ENCODE results near the gene NAP1L4.
A peak's percentile ranks its signal among the peaks of the same experiment; 100 is the strongest.

Gene NAP1L4, protein sequence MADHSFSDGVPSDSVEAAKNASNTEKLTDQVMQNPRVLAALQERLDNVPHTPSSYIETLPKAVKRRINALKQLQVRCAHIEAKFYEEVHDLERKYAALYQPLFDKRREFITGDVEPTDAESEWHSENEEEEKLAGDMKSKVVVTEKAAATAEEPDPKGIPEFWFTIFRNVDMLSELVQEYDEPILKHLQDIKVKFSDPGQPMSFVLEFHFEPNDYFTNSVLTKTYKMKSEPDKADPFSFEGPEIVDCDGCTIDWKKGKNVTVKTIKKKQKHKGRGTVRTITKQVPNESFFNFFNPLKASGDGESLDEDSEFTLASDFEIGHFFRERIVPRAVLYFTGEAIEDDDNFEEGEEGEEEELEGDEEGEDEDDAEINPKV

DNA sequence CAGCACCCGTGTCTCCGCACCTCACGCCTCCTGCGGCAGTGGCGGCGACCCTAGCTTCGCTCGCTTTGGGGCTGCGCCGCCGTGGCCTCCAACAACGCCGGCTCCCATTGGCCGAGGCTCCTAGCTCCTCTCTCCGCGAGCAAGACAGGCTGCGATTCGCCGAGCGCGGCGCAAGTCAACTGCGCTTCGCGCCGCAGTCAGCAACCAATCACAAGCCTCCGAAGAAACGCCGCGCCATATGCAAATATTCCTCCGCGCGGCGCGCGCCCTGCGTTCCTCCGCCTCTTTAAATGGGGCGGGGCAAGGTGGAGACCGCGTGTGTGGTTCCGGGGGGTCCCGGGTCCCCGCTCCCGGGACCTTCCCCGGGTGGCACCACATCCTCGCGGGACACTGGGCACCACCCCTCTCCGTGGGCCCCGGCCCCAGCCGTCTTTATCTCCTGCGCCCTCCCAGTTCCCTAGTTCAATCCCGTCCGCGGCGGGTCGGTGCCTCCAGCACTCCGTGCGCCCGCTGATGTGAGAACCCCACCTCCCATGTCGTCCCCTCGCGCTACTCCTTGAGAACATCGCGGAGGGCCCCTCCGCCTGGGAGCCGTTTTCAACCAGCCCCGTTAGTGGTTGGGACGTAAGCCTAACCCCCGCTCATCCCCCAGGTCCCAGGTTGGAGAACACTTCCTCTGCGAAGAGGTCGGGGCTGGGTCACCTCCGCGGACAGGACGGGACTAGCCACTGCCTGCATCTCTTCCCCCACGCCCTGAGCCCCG is at the start of gene NAP1L4:
Gene NAP1L4 (minus strand): TSS at position 96 of the 763 bp plus-strand sequence. CDS start 13,109 bp downstream, outside the sequence.
- DNase-seq (ENCODE audit: low read depth): peak; percentile 88

DNA sequence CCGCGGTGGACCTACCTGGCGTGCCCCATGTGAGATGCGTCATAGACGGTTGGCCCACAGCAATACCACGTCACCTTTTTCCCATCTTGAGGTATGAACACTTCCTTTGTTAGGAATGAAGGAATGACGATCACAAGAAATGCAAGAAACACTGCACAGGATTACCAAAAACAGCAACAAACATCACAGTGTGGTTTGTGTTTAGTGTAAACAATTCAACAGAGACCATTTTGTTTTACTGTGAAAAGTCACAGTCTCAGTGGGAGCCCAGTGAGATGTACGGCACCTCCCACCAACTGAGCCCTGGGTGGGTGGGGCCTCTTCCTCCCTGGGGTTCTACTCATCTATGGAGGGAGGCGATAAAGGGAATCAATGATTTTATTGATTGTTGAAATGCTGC is 48.8 kb upstream of the NAP1L4 start:
- no peak for DNase-seq (ENCODE audit: low read depth)

DNA sequence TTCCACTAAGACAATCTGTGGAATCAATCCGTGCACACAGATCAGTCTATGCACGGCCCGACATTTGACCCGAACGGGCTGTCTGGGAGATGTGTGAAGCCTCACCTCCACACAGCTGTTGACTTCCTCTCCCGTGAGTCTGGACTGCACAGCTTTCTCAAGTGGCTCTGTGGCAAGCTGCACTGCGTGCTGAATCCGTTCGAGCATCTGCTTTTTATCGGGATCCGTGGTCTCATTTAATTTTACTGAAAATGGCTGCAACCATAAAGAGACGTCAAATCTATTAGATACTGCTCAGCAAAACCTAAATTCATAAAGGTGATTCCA is 45.8 kb upstream of the NAP1L4 start:
- no peak for DNase-seq (ENCODE audit: low read depth)

DNA sequence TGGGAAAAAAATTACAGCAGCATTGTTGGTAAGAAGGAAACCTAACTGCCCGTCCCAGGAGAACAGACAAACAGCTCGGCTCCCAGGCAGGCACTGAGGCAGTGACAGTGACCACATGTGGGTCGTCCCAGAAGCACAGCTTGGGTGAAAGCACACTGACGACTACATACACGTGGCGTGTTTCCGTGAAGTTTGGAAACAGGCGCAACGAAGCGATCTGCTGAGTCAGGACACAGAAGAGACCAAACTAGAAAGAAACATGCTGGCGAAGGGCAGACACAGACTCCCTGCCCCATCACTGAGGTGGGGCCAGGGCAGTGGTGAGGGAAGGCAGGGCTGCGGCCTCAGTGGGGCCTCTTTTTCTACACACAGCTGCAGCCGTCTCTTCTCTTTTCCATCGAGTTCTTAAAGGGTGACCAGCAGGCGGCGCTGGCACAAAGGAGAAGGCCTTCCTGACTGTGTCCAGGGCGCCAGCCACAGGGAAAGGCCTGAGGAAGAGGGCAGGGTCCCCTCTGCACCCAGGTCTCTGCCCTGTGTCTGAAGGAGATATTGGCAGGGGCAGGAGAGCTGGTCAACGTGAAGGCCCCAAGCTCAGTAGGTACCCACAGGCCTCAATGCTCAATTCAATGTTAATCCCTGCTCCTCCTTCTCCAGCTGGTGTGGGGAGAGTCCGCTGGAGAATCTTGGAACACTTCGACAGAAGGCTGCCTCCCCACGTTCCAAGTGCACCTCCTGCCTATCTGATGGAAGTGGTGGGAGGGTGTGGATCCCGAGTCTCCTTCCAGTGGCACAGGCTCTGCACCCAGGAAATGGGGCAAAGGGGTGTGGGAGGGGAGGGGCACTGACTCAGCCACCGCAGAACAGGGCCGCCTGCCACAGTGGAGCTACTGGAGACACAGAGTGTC is 45.2 kb upstream of the NAP1L4 start:
- no peak for DNase-seq (ENCODE audit: low read depth)

DNA sequence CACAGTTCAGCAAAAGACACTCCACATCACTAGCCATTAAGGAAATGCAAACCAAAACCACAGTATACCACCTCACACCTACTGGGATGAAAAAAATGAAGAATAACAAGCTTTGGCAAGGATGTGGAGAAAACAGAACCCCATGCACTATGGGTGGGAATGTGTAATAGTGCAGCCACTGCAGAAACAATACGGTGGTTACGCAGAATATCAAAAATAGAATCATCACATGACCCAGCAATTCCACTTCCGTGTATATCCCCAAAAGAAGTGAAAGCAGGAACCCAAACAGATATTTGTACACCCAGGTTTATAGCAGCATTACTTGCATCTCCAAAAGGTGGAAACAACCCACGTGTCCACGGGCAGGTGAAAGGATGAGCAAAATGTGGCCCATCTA is 44.3 kb upstream of the NAP1L4 start:
- no peak for DNase-seq (ENCODE audit: low read depth)

DNA sequence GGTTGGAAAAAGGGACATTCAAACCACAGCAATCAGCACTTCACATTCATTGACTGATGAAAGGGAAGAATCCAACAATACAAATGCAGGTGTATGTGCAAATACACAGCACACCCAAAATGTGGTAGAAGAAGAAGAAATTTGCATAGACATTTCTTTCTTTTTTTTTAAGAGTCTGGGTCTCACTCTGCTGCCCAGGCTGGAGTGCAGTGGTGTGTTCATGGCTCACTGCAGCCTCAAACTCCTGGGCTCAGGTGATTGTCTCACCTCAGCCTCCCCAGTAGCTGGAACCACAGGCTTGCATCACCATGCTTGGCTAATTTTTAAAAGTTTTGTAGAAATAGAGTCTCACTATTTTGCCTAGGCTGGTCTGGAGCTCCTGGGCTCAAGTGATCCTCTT is 43.2 kb upstream of the NAP1L4 start:
- no peak for DNase-seq (ENCODE audit: low read depth)

DNA sequence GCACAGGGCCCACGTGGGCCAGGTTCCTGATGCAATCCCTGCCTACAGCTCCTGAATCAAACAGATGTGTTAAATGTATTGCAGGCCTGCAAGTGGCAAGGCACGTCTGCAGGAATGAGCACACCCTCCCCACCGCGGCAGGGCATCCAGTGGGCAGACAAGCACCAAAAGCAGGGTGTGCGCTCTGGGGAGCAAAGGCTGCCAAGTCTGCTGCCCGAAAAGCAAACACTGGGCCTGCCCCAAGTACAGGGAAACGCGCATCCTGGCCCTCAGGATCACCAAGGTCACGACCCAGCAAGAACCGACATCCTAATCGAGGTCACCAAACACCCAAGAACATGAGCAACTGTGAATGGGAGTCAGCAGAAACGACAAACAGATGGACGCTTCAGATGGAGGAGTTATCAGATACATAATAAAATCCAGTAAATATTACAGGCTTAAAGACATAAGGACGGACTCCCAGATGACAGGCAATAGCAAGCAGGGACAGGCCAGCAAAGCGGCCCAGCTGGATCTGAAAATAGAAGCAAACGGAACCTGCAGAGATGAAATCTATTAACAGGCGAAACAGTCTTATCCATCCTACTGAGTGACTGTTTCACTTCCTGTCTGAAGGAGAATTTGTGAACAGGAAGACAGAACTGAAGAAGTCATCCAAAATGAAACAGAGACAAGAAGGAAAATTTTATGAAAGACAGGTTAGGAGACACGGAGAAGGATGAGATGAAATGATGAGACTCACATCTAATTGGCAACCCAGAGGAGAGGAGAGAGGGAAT is 38.4 kb upstream of the NAP1L4 start:
- no peak for DNase-seq (ENCODE audit: low read depth)

DNA sequence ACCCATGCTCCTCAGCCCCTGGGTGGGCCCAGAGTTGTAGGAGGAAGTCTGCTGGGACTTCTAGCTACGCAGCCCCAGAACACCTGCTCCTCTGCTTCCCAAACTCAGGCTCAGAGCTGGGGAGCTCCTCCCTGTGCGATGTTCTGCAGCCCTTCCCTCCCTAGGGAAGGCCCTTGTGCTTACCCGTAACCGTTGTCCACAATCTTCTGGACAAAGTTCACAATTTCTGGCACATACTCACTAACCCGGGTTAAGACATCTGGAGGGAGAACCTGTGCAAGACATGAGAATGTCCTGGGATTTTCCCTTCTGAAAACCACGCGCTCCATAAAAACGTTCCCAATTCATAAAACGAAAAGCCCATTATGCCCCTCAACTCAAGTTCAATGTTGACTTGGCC is 36.7 kb upstream of the NAP1L4 start:
- DNase-seq (ENCODE audit: low read depth): no peak

DNA sequence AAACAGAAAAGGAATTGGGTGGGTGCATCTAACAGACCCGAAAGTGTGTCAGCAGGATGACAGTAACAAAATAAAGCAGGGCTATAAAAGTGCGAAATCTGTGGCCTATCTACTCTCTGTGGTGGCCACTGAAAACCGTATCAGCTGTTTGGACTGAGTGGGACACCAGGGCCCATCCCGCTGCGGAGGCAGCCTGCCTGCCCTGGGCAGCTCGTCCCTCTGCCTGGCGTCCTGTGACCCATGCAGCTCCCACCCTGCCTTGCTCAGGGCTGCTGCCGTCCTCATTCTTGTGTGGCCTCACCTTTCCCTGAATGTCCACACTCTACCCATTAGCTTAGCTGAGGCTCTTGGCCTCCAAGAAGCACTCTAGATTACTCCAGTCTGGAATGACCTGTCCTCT is 34.7 kb upstream of the NAP1L4 start:
- DNase-seq (ENCODE audit: low read depth): no peak

DNA sequence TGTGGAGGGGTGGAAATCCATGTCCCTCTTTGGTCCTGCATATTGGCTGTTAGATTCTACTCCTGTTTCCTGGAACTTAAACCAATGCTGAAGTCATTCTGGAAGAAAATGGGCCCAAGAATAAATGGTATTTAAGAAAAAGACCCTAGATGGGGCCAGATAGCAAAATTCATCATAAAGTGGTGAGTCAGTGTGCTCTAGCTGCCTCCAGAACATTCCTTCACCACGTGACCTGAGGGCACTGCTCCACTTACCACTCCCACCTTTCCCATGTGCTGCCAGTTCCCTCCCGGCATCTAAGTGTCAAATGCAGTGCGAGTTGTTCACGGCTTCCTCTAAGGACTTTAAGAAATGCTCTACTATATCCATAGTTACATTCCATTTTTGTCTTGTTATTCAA is 30.9 kb upstream of the NAP1L4 start:
- DNase-seq (ENCODE audit: low read depth): peak; percentile 35

DNA sequence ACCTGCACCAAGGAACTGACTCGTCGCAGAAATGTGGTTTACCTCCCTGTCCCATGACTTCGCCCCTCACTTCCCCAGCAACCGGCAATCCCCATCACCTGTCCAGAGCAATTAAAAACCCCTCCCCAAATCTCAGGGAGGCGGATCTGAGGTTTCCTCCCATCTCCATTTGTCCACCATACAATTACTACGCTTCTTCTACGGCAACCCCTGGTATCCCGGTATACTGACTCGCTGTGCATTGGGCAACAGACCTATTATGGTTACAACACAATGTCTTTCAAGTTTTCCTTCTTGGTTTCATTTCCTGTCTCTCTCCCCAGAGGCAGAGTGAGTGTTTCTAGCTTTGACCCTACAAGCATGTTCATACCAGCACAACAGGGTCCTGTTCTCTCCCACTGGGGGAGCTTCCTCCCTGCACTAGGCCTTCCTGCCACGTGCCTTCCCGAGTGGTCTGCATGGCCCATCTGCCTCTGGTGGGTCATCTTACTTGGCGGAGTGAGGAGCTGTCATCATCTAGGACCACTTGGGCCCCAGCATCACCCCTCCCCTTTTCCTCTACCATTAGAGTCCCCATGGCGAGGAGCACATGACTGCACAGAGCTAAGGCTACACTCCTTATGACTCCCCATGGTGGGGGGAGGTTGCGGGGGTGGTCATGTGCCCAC is 30.3 kb upstream of the NAP1L4 start:
- peak; percentile 50 for DNase-seq (ENCODE audit: low read depth)

DNA sequence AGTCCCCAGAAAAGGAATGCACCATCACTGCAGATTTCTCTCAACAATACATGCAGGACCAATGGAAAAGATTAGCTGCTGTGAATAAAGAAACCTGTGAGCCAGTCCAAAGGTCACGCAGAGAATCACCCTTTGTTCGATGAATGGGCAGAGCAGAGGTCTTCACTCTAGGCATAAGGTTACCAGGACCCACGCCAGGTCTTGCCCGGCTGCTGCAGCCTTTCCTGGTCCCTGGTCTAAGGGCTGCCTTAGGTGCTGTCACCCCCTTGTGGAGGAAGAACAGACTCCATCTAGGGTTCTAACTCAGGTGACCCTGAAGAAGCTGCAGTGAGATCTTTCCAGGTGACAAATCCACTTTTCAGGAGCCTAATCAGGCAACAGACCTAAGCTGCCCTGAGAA is 29.0 kb upstream of the NAP1L4 start:
- DNase-seq (ENCODE audit: low read depth): no peak

DNA sequence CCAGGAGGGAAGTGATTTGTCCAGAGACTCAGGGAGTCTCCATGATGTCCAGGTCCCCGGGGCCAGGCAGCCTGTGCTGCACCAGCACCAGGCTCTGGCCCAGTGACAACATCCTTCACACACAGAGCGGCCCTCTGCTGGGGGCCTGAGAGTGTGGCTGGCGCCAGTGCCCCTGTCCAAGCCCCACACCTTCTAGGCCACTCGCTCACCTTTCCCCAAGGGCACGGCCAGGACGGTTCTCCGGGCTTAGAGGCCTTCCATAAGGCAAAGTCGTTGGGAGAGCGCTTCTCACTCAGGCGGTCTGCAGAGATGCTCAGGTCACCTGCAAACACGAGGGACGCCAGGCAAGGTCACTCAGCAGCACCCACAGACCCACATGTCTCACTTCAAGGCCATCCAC is 27.9 kb upstream of the NAP1L4 start:
- DNase-seq (ENCODE audit: low read depth): no peak

DNA sequence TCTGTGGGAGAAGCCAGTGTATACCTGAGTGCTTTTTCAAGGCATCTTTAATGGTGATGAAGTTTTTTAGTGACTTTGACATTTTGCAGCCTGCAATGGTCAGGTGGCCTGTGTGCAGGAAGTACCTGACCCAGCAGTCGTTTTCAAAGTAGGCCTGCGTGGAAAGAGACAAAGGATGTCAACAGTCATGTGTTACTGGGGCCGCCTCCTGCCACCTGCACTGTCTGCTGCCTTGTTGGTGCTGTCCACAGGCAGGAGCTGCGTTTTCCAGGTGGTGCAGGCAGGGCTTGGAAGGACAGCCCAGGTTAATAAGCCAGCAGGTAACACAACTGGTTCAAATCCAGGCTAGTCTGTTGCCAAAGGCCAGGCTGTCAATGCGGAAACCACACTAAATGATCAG is 26.5 kb upstream of the NAP1L4 start:
- no peak for DNase-seq (ENCODE audit: low read depth)

DNA sequence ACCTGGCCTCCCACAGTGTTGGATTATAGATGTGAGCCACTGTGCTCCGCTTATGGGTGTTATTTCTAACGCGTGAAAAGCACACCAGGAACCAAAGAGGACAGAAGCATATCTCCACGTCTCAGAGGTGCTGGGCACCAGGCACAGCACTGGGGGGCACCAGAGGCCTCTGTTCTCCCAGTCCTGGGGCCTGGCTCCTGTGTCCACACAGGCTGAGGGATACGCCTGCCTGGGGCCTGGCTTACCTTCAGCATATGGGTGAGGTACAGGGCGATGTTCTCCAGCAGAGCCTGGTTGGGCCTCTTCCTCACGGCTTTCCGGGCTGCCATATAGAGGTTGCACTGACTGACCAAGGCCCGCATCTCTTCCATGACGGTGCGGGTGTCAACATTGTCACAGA is 24.7 kb upstream of the NAP1L4 start:
- DNase-seq (ENCODE audit: low read depth): no peak

DNA sequence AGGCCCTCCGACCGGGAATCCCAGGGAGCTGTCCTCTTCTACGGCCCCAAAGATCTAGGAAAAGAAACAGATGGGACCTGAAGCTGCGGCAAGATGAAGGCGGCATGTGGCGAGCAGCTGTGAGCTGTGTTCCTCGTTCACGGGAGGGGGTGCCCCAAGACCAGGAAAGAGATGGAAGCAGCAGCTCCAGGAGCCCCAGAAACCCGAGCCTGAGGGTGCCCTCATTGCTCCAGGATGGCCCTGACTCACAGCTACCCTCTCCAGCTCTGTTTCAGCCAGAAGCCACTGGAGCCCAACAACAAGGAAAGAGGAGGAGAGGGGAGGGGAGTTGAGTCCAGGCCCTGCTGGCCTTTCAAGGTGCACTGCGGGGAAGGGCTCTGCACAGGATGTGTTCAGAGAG is 23.7 kb upstream of the NAP1L4 start:
- no peak for DNase-seq (ENCODE audit: low read depth)

DNA sequence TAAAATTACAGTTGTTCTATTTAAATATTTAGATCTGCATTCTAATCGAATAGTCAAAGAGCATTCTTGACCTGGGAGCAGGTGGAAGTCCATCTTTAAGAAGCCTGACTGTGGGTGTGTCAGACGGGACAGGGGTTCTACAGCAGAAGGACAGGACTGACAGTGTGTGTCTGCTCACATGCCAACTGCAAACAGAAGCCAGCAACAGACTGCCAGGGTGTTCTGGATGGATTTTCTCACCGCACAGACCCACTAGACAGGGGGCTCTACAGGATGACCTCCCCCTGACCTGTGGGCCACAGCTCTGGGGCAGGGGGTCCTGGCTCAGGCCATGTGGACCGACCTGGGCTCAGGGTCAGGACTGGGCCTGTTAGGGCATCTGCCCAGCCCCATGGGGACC is 22.8 kb upstream of the NAP1L4 start:
- DNase-seq (ENCODE audit: low read depth): no peak

DNA sequence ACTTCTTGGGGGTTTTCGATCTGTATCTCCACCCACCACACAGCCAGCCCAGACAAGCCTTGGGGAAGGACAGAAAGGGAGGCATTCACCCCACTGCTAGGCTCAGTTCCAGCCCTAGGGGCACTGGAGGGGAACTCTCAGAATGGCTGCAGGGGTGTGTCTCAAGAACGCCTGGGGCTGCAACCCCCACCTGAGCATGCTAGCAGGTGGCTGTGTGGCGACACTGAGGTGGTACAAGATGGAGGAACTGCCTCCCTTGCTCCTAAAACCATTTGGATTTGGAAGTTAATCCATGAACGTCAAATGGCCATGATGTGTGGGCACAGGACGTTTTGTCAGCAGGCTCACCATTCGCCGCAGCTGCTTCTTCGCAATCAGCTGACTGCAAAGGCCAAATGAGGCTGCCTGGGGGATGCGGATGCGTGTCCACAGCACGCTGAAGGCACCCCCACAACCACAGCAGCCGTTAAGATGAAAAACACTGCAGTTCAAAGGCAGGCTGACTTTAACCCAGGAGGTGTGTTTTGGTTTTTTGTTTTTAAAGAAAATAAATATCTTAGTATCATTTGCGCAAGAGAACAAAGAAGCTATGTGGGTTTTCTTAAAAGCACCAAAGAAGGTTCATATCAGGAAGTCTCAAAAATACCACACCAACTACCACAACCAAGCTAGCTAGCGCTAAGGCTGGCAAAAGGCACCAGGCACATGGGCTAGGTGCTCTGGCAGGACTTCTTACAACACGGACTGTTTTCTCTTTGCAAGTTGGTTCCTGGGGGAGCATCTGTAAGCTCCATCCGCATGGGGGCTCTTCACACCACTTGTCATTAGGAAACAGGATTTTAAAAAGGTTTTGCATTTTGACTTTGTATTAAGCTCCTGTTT is 22.2 kb upstream of the NAP1L4 start:
- no peak for DNase-seq (ENCODE audit: low read depth)

DNA sequence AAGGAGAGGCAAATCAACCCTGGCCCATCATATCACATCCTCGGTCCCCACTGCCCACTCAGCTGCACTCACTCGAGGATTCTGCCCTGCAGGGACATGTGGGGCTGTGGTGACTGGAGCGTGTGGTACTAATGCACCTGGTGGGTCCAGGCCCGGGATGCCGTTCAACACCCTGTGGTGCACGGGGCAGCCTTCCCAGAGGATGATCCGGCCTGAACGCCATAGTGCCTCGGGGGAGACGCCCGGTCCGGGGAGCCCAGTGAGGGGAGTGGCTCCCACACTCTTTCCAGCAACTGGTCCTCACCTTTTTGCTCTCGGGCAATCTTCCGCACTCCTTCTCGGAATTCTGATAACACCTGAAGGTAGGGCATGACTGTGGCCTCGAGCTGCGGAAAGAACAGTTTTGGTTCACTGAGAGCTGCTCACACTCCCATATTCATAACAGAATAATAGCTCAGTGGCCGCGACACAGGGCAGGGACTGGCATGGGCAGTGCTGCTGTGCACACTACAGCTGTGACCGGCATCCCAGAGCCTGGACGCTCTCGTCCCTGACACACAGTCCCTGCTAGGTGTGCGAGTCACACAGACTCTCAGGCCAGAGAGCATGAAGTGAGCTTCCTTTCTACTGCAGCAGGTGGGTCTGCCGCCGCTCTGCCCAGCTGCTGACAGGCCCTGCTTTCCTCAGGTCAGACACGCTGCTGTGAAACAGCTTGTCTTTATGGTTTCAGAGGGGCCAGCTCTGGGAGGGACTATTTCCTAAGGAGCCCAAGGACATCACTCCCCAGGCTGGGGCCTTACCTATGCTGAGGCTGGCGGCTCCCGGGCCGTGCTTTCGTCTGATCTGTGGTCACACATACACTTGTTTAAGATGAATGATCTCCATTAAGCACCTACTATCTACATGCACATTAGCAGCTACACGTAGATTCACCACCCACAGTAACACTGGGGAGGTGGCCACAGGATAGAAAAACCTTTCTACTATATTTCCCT is 20.1 kb upstream of the NAP1L4 start:
- DNase-seq (ENCODE audit: low read depth): no peak

All from GM04504 (cell line).